ENCODE data around the gene BIN1.
A peak's percentile ranks its signal among the peaks of the same experiment; 100 is the strongest.

Gene BIN1

GRCh38 chr2:127014630-127015029 lies 92.3 kb downstream of the BIN1 start:
- H3K4me3 ChIP-seq (ENCODE audit: low read length): no peak overlapping the region
- no peaks in the 10 kb centered on the region for H3K27me3 ChIP-seq (ENCODE audit: control insufficient read depth, insufficient read depth, low read length)
- no peak overlapping the region for H3K9ac ChIP-seq (ENCODE audit: low read length)
- H3K9me3 ChIP-seq (ENCODE audit: control insufficient read depth, low read depth, low read length): no peaks in the 10 kb centered on the region
- no peak overlapping the region for H3K27ac ChIP-seq (ENCODE audit: low read length)
- no peaks in the 10 kb centered on the region for H3K36me3 ChIP-seq (ENCODE audit: control insufficient read depth, low read depth, low read length)
- H3K4me1 ChIP-seq (ENCODE audit: control insufficient read depth, low read depth, low read length): no peaks in the 10 kb centered on the region

GRCh38 chr2:127014224-127014623 lies 92.7 kb downstream of the BIN1 start:
- no peak overlapping the region for H3K9ac ChIP-seq (ENCODE audit: low read length)
- H3K27ac ChIP-seq (ENCODE audit: low read length): no peak overlapping the region
- no peaks in the 10 kb centered on the region for H3K9me3 ChIP-seq (ENCODE audit: control insufficient read depth, low read depth, low read length)
- no peaks in the 10 kb centered on the region for H3K27me3 ChIP-seq (ENCODE audit: control insufficient read depth, insufficient read depth, low read length)
- H3K36me3 ChIP-seq (ENCODE audit: control insufficient read depth, low read depth, low read length): no peaks in the 10 kb centered on the region
- H3K4me3 ChIP-seq (ENCODE audit: low read length): no peak overlapping the region
- no peaks in the 10 kb centered on the region for H3K4me1 ChIP-seq (ENCODE audit: control insufficient read depth, low read depth, low read length)

- no peaks in the 10 kb centered on the region for H3K4me1 ChIP-seq (ENCODE audit: control insufficient read depth, low read depth, low read length)
- H3K36me3 ChIP-seq (ENCODE audit: control insufficient read depth, low read depth, low read length): no peaks in the 10 kb centered on the region
- H3K9ac ChIP-seq (ENCODE audit: low read length): no peak overlapping the region
- no peak overlapping the region for H3K27ac ChIP-seq (ENCODE audit: low read length)
- H3K4me3 ChIP-seq (ENCODE audit: low read length): no peak overlapping the region
- no peaks in the 10 kb centered on the region for H3K9me3 ChIP-seq (ENCODE audit: control insufficient read depth, low read depth, low read length)
- H3K27me3 ChIP-seq (ENCODE audit: control insufficient read depth, insufficient read depth, low read length): no peaks in the 10 kb centered on the region
These were observed 94.1 kb downstream of the BIN1 start for GRCh38 chr2:127012868-127013267.

- Histone ChIP-seq H3K9ac (ENCODE audit: low read length) (no peak overlapping the region), H3K4me1 (ENCODE audit: control insufficient read depth, low read depth, low read length) (no peaks in the 10 kb centered on the region), H3K27me3 (ENCODE audit: control insufficient read depth, insufficient read depth, low read length) (no peaks in the 10 kb centered on the region), H3K27ac (ENCODE audit: low read length) (no peak overlapping the region), H3K9me3 (ENCODE audit: control insufficient read depth, low read depth, low read length) (no peaks in the 10 kb centered on the region), H3K36me3 (ENCODE audit: control insufficient read depth, low read depth, low read length) (no peaks in the 10 kb centered on the region), H3K4me3 (ENCODE audit: low read length) (no peak overlapping the region)
These were observed 94.7 kb downstream of the BIN1 start for GRCh38 chr2:127012215-127012614.

GRCh38 chr2:127011796-127012195 lies 95.2 kb downstream of the BIN1 start:
- Histone ChIP-seq H3K36me3 (ENCODE audit: control insufficient read depth, low read depth, low read length) (no peaks in the 10 kb centered on the region), H3K27ac (ENCODE audit: low read length) (no peak overlapping the region), H3K4me1 (ENCODE audit: control insufficient read depth, low read depth, low read length) (no peaks in the 10 kb centered on the region), H3K27me3 (ENCODE audit: control insufficient read depth, insufficient read depth, low read length) (no peaks in the 10 kb centered on the region), H3K9me3 (ENCODE audit: control insufficient read depth, low read depth, low read length) (no peaks in the 10 kb centered on the region), H3K4me3 (ENCODE audit: low read length) (no peak overlapping the region), H3K9ac (ENCODE audit: low read length) (no peak overlapping the region)

GRCh38 chr2:127011231-127011661 lies 95.7 kb downstream of the BIN1 start:
- Histone ChIP-seq H3K27me3 (ENCODE audit: control insufficient read depth, insufficient read depth, low read length) (no peaks in the 10 kb centered on the region), H3K9ac (ENCODE audit: low read length) (no peak overlapping the region), H3K4me3 (ENCODE audit: low read length) (no peak overlapping the region), H3K9me3 (ENCODE audit: control insufficient read depth, low read depth, low read length) (no peaks in the 10 kb centered on the region), H3K36me3 (ENCODE audit: control insufficient read depth, low read depth, low read length) (no peaks in the 10 kb centered on the region), H3K27ac (ENCODE audit: low read length) (no peak overlapping the region), H3K4me1 (ENCODE audit: control insufficient read depth, low read depth, low read length) (no peaks in the 10 kb centered on the region)

GRCh38 chr2:127008265-127009015 lies 98.5 kb downstream of the BIN1 start:
- Histone ChIP-seq H3K4me3 (ENCODE audit: low read length) (no peak overlapping the region), H3K4me1 (ENCODE audit: control insufficient read depth, low read depth, low read length) (peaks cover 17% of the 10 kb centered on the region), H3K36me3 (ENCODE audit: control insufficient read depth, low read depth, low read length) (no peaks in the 10 kb centered on the region), H3K9me3 (ENCODE audit: control insufficient read depth, low read depth, low read length) (no peaks in the 10 kb centered on the region), H3K27me3 (ENCODE audit: control insufficient read depth, insufficient read depth, low read length) (no peaks in the 10 kb centered on the region), H3K27ac (ENCODE audit: low read length) (no peak overlapping the region), H3K9ac (ENCODE audit: low read length) (no peak overlapping the region)

- Histone ChIP-seq H3K27me3 (ENCODE audit: control insufficient read depth, insufficient read depth, low read length) (no peaks in the 10 kb centered on the region), H3K9me3 (ENCODE audit: control insufficient read depth, low read depth, low read length) (no peaks in the 10 kb centered on the region), H3K36me3 (ENCODE audit: control insufficient read depth, low read depth, low read length) (no peaks in the 10 kb centered on the region), H3K4me3 (ENCODE audit: low read length) (no peak overlapping the region), H3K27ac (ENCODE audit: low read length) (no peak overlapping the region), H3K9ac (ENCODE audit: low read length) (no peak overlapping the region), H3K4me1 (ENCODE audit: control insufficient read depth, low read depth, low read length) (peaks cover 17% of the 10 kb centered on the region)
These were observed 99.3 kb downstream of the BIN1 start for GRCh38 chr2:127007652-127008051.

- Histone ChIP-seq H3K27ac (ENCODE audit: low read length) (no peak overlapping the region), H3K27me3 (ENCODE audit: control insufficient read depth, insufficient read depth, low read length) (no peaks in the 10 kb centered on the region), H3K4me1 (ENCODE audit: control insufficient read depth, low read depth, low read length) (peaks cover 17% of the 10 kb centered on the region), H3K9me3 (ENCODE audit: control insufficient read depth, low read depth, low read length) (no peaks in the 10 kb centered on the region), H3K9ac (ENCODE audit: low read length) (no peak overlapping the region), H3K4me3 (ENCODE audit: low read length) (no peak overlapping the region), H3K36me3 (ENCODE audit: control insufficient read depth, low read depth, low read length) (no peaks in the 10 kb centered on the region)
These were observed 100.0 kb downstream of the BIN1 start for GRCh38 chr2:127006962-127007361.

GRCh38 chr2:127004893-127005600 lies 101.9 kb downstream of the BIN1 start:
- Histone ChIP-seq H3K27me3 (ENCODE audit: control insufficient read depth, insufficient read depth, low read length) (no peaks in the 10 kb centered on the region), H3K4me1 (ENCODE audit: control insufficient read depth, low read depth, low read length) (peaks cover 17% of the 10 kb centered on the region), H3K27ac (ENCODE audit: low read length) (peak overlapping the region; percentile 3), H3K9ac (ENCODE audit: low read length) (no peak overlapping the region), H3K9me3 (ENCODE audit: control insufficient read depth, low read depth, low read length) (no peaks in the 10 kb centered on the region), H3K4me3 (ENCODE audit: low read length) (no peak overlapping the region), H3K36me3 (ENCODE audit: control insufficient read depth, low read depth, low read length) (no peaks in the 10 kb centered on the region)

GRCh38 chr2:127003070-127003800 lies 103.7 kb downstream of the BIN1 start:
- Histone ChIP-seq H3K27ac (ENCODE audit: low read length) (no peak overlapping the region), H3K4me3 (ENCODE audit: low read length) (no peak overlapping the region), H3K27me3 (ENCODE audit: control insufficient read depth, insufficient read depth, low read length) (no peaks in the 10 kb centered on the region), H3K36me3 (ENCODE audit: control insufficient read depth, low read depth, low read length) (no peaks in the 10 kb centered on the region), H3K9me3 (ENCODE audit: control insufficient read depth, low read depth, low read length) (no peaks in the 10 kb centered on the region), H3K4me1 (ENCODE audit: control insufficient read depth, low read depth, low read length) (peaks cover 17% of the 10 kb centered on the region), H3K9ac (ENCODE audit: low read length) (no peak overlapping the region)

Data from iPS-18a (cell line).